Glutamatergic neuron (in vitro differentiated cells): Measurements from ENCODE around the gene CILP. TPM values are rescaled to one million over a fixed set of nuclear protein-coding genes. Genes with fewer than 3 reads are reported as not detected.

Experiments used
- DNase-seq: peaks from one replicate; pipeline ENCODE4 v3.0.0; 2022
- H3K27ac Mint-ChIP-seq: one replicate; pipeline ENCODE4 v1.8.0; 2020; ENCODE audit warnings: mild to moderate bottlenecking, mixed read lengths, inconsistent platforms; ENCODE audit not compliant: unreplicated experiment
- H3K27me3 Mint-ChIP-seq: one replicate; pipeline ENCODE4 v1.8.0; 2020; ENCODE audit warnings: mild to moderate bottlenecking, moderate library complexity, mixed read lengths, inconsistent platforms; ENCODE audit not compliant: unreplicated experiment
- H3K36me3 Mint-ChIP-seq: one replicate; pipeline ENCODE4 v1.8.0; 2020; ENCODE audit warnings: mild to moderate bottlenecking, mixed read lengths, inconsistent platforms; ENCODE audit not compliant: unreplicated experiment
- H3K4me1 Mint-ChIP-seq: one replicate; pipeline ENCODE4 v1.8.0; 2020; ENCODE audit warnings: mild to moderate bottlenecking, low read depth, mixed read lengths, inconsistent platforms; ENCODE audit not compliant: unreplicated experiment
- H3K4me3 Mint-ChIP-seq: one replicate; pipeline ENCODE4 v1.8.0; 2020; ENCODE audit warnings: mild to moderate bottlenecking, mixed read lengths, inconsistent platforms; ENCODE audit not compliant: unreplicated experiment
- H3K9me3 Mint-ChIP-seq: one replicate; pipeline ENCODE4 v1.8.0; 2020; ENCODE audit warnings: mild to moderate bottlenecking, moderate library complexity, mixed read lengths, inconsistent platforms; ENCODE audit not compliant: unreplicated experiment
- CTCF ChIP-seq: fragments of 200-600 bp; sonication (generic); IDR thresholded peaks from one replicate; pipeline ENCODE4 v1.5.0; 2021; ENCODE audit not compliant: partially characterized antibody, unreplicated experiment
- total RNA-seq: library from RNA; stranded (reverse); fragmentation: NEBNext Ultra II Directional; extraction: Animal tissue kit (Norgen Biotek cat#: 25700); gene quantifications from one replicate; pipeline ENCODE4 v1.2.1, GENCODE V29; 2021; ENCODE audit not compliant: unreplicated experiment

The CILP gene
- total RNA-seq, 1 donor from 2014 or later: 0.12 TPM

- no peaks in the 10 kb centered on the region for H3K36me3 Mint-ChIP-seq
- peaks cover 17% of the 10 kb centered on the region for H3K4me1 Mint-ChIP-seq
These were observed 1.3 kb downstream of the CILP start for GRCh38 chr15:65209701-65210643.

GRCh38 chr15:65208647-65209046 lies 2.6 kb downstream of the CILP start:
- Mint-ChIP-seq H3K4me3 (no peak overlapping the region), H3K9me3 (no peaks in the 10 kb centered on the region), H3K36me3 (no peaks in the 10 kb centered on the region), H3K27ac (peak overlapping the region; percentile 90), H3K27me3 (peaks cover 8% of the 10 kb centered on the region), H3K4me1 (peaks cover 17% of the 10 kb centered on the region)
- no peak for DNase-seq
- TF ChIP-seq CTCF: no peak

More at GRCh38 chr15:65209701-65210643, 1.3 kb downstream of the CILP start:
- no peak overlapping the region for H3K4me3 Mint-ChIP-seq
- H3K27me3 Mint-ChIP-seq: peaks cover 8% of the 10 kb centered on the region
- peaks cover 2% of the 10 kb centered on the region for H3K9me3 Mint-ChIP-seq
- no peak for DNase-seq
- H3K27ac Mint-ChIP-seq: peak overlapping the region; percentile 90
- no peak for TF ChIP-seq CTCF

GRCh38 chr15:65207280-65207840 lies 3.9 kb downstream of the CILP start:
- H3K4me1 Mint-ChIP-seq: peaks cover 17% of the 10 kb centered on the region
- DNase-seq: no peak
- peaks cover 8% of the 10 kb centered on the region for H3K27me3 Mint-ChIP-seq
- H3K27ac Mint-ChIP-seq: no peak overlapping the region
- H3K4me3 Mint-ChIP-seq: no peak overlapping the region
- H3K9me3 Mint-ChIP-seq: no peaks in the 10 kb centered on the region
- no peaks in the 10 kb centered on the region for H3K36me3 Mint-ChIP-seq
- no peak for TF ChIP-seq CTCF

GRCh38 chr15:65206750-65207149 lies 4.5 kb downstream of the CILP start:
- Mint-ChIP-seq H3K27me3 (peaks cover 8% of the 10 kb centered on the region), H3K4me3 (no peak overlapping the region), H3K9me3 (no peaks in the 10 kb centered on the region), H3K36me3 (no peaks in the 10 kb centered on the region), H3K27ac (no peak overlapping the region), H3K4me1 (peaks cover 17% of the 10 kb centered on the region)
- TF ChIP-seq CTCF: no peak
- no peak for DNase-seq
